GM21360 (cell line): Measurements from ENCODE around the gene FXYD6.

ENCODE experiments used
- ATAC-seq: cut with Tn5 transposase; IDR thresholded peaks from one replicate; pipeline ENCODE4 v1.9.1; 2021; ENCODE audit warnings: mild to moderate bottlenecking, moderate library complexity; ENCODE audit not compliant: unreplicated experiment

The FXYD6 gene

DNA sequence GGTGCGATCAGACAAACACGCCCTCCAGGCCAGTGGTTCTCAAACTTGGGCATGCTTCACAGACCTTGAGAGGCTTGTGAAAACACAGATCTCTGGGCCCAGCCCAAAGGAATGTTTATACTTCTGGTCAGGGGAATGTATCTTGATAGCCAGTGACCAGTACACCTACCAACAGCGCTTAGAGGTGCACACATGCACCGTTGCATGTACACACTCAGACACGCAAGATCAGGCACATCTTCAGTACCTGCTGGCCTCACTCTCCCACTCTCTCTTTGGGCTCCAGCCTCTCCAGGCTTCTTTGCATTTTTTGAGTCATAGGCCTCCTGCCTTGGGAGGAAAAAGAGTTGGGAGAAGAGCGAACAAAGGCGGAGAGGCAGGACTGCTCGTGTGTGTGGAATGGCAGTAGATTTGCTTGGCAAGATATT lies 11.7 kb upstream of the FXYD6 start:
- no peak for ATAC-seq

DNA sequence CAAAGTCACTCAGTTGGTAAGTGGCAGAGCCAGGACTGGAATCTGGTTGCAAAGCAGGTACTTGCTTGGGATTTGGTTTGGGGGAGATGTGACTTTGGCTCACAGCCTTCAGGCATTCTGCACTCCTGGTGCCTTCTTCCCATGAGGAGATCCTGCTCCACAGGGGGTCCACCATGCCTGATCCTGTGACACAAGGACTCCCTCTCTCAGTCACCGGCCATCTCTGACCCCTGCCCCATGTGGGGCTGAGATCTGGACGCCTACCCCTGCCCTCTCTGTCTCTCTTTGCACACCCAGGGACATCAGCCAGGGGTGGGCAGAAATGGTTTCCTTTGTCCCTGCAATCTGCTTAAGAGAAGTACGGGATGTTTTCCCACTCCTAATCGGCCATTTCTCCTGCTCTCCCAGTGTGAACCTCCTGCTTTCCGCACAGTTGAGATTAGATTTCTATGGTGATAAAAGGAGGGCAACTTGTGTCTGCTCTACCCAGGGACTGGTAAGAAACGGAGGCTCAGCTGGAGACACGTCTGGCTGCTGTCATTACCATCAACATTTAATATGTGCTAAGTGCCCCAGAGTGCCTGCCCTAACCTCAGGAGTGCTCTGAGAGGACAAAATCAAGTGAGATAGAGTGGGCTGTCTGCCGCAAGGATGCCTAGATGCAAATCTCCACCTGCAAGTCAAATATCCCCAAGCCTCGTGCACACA lies 11.1 kb upstream of the FXYD6 start:
- no peak for ATAC-seq

DNA sequence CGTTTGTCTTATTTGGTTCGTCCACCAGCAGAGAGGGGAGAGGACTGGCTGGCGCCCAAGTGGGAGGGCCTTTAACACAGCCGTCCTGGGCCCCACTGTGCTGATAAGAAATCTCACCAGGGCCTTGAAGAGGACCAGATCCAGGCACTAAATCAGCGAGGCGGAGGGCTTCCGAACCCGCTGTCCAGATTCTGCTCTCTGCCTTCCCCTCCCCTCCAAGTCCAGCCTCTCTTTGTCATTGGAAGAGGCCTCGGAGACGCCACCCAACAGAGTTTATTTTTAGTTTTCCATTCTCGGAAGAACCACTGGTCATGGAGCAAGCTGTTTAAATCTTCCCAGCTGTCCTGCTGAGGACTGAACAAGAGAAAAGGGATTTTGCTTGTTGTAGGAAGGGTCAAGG lies 9.3 kb upstream of the FXYD6 start:
- ATAC-seq, result no peak

DNA sequence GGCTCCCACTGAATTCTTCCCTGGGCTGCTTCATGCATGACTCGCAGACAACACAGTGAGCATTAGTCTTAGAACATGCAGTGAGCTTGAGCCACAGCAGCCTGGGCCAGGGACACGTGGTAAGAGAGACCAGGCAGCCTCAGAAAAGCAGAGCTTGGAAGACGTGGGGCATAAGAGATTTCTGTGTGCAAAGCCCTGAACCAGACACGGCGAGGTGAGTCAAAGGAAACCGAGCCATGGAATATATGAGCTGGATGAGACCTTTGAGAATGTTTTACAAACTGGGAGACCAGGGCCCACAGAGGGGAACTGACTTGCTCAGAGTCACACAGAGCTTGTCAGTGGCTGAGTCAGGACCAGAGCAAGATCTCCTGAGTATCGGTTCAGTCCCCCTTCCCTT lies 8.5 kb upstream of the FXYD6 start:
- ATAC-seq, result no peak

DNA sequence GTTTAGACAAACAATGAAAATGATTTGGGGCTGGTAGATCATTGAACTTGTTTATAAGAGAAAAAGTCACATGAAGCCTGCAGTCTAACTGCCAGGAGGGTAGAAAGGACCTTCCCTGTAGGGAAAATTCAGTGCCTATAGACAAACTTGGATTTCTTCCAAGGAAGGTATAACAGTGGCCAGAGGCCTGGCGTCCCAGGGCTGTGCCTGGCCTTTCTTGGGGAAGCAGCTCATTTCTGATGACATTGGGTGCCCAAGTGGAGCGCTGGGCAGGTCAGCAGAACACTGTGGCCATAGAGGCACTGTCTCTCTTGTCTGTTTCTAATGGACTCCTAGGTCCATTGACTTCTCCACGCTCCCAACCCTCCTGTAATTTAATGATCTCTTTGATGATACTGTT lies 6.6 kb upstream of the FXYD6 start:
- ATAC-seq, result no peak

DNA sequence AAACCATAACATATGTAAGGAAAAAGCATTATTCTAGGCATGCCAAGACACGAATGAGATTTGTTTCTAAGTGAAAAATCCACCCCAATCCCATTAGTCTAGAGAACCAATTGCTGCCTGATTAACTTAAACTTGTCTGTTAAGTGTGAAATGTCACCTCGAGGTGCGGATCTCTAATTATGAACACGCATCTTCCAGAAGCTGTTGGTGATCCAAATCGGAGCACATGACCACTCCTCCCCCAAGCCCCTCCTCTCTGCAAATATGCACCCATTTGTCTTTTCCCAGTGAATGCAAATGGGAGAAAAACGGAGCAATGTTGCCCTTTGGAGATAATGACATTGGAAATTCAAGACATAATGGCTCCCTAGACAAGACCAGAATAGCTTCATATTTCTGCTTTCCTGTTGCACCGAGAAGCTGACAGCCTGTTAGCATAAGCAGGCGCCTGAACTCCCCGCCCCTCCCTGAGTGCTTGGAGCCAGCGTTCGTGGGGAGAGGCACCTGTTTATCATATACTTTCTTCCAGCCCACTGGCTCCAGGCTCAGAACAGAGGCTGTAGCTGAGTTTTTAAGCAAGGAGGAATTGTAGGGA lies 6.0 kb upstream of the FXYD6 start:
- ATAC-seq, result no peak

DNA sequence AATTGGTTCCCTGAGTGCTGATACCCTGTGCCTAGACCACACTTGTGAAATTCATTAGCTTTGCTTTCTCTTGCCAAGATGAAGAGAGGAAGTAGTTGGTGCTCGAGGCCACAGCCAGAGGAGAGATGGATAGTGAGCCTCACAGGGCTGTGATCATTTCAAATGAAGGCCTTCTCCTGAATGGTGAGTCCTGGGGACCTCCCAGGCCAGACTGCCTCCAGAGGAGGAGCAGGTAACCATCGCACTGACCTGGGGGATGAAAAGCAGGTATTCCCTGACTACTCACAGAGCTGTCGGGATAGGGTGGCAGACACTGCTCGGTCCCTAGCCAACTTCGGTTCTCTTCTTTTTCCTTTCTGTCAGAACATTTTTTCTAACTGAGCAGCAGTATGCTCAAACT lies 4.8 kb upstream of the FXYD6 start:
- no peak for ATAC-seq

DNA sequence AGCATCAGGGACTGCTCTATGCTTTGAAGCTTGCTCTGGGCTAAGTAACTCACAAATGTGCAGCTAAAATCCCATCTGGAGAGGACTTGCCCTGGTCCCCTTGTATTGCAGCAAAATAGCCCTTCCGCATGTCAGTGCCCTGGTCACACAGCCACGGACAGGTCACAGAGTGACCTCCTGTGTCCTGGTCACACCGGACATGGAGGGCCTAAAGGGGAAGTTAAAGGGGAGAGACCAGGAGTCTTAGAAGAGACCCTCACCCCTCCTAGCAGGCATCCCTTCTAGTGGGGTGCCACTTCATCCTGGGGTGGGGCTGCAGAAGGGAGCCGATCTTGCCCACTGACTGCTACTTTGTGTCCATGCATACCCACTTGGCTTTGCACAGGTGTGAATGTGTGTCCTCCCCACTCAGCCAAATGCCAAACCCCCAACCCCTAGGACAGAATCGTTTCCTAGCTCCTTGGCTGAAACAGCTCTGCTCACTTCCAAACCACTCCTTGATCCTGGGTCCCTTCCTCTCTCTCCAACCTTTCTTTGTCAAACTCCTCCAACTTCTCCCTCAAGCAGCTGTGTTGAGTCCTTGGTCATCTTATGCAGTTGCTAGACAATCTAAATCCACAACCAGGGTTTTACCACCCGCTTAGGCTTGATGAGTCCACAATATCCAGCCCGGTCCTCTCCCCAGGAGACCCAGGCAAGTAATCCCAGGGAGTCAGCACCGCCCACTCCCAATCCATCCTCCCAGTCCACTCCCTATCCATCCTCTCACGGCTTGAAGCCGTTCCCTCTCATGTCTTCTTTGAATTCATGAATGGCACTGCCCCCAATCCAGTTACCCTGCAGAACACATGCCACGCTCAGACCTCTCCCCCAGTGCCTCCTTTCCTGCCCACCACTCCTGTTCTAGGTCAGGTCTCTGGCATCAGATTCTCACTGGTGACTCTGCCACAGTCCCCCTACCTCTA lies 3.3 kb upstream of the FXYD6 start:
- no peak for ATAC-seq

DNA sequence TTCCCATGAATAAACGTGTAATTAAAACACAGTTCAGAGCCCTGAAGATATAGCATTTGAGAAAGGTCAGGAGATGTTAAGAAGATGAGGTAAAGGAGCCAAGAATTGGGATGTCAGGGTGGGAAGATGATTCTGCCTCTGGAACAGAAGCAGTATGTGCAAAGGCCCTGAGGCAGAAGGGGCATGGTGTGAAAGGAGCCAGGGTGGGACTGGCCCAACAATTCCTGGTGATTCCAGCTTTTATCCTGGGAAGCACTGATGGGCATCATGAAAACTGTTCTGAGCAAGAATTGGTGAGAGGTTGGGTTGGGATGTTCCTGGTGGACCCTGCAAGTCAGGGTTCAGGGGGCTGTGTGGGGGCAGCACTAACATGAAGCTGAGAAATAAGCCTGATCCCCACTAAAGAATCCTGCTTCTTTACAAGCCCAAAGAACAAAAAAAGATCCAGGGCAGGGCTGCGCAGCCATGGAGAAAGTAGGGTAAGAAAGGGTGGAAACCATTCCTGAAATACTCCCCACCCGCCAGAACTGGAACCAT lies 2.5 kb upstream of the FXYD6 start:
- no peak for ATAC-seq

DNA sequence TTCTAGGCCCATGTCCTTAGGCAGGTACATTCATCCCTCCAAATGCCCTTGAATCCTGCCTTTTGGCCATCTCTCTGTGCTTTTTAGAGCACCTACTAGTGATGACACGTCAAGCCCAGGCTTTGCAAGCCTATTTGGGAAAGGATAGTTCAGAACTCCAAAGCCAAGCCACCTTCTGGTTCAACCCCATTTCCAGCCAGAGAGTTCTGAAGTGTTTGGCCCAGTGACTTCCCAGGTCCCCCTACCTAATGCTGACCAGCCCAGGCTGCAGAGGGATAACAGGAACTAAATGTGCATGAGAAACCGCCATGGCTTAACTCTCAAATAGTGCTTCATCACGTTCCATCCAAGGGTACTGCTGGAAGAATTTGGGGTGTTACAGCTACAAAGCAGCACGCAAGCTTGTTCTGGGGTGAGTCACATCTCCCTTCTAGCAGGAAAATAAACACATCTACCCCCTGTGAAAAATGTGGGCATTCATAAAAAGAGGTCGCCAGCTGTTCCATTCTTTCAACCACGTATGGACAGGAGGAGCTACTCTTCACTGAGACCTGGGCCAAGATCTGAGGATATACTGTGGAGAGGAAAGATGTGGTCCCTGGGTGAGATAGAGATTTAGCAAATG lies 2.0 kb upstream of the FXYD6 start:
- no peak for ATAC-seq

DNA sequence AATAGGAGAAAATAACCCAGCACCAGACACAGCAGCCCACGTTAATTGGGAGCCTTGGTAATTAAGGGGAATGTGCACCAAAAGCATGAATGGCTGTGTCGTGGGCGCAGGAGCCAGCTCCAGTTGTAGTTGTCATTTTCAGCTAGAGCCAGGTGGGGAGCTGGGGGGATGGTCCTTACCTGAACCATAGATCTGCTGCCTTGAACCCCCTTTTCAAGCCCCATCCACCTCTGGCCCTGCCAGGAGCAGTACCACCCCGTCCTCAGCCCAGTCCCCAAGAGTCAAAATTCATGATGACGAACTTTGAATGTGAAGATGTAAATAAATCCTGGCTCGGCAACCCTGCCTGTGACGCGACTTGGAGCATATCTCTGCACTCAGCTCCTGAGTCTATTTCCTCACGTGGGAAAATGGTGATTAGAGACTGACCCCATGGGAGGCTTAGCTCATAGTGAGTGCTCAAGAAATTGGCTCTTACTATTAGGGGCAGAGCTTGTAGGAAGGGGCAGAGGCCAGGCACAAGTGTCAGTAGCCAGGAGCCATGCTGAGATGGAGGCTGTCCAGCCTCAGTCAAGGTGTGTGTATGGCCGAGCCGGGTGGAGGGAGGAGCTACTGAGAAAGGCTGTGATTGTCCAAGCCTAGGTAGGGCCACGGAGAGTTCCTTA lies 794 bp upstream of the FXYD6 start:
- ATAC-seq, result no peak

DNA sequence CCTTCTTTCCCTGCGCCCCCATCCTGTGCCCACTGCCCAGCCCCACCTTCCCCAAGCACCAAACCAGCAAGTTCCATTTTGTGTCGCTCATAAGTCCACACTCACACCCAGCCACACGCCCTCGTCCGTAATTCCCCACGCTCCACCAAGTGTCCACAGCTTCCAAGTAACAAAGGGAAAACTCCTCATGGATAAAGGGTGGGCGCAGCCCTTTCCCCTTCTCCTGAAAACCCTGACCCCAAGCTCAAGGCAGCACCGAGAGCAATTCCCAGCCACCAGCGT lies 458 bp downstream of the FXYD6 start:
- no peak for ATAC-seq

DNA sequence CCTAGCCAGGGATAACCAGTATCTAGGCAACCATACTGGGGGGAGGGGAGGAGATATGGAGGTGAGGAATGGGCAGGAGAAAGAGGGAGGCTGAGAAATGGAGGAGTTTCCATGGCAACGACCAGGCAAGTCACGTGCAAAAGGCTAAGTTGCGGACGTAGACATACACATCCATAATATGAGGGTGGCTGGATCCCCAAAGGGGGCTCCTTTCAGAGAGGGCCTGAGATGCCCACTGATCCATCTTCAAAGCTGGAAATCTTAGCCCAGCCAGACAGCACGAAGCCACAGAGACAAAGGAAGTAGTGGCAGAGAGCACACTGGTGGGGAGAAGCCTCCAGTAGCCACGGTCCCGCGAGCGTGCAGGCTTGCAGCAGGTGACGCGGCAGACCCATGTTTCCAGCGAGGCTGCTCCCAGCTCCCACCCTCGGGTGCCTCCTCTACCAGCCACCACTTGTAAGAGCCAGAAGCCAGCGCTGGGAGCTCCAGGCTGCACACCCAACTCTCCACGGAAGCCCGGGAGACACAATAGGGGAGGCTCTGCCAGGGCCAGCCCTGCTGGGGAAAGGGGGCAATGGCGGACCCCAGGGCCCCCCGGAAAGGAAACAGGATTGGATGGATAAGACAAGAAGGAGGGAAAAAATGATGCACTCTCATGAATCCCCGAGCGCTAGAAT lies 938 bp downstream of the FXYD6 start:
- ATAC-seq, result no peak

DNA sequence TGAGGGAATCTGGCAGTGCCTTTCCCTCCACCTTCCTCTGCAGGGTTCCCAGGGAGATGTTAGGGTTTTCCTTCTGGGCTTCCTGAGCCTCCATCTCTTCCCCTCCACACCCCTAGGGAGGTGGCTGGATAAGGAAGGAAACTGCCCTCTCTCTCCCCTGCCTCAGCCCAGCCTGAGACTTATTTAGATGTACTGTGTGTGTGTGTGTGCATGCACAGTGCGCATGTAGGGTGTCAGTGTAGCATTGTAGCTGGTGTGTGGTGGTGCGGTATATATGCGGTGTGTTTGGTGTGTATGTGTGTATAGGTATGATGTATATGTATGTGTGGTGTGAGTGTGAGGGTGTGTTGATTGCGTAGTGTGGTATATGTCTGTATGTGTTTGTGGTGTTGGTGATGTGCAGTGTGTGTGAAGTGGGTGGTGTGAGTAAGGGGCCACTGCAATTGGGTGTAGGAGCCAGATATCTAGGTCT lies 1.5 kb downstream of the FXYD6 start:
- no peak for ATAC-seq

DNA sequence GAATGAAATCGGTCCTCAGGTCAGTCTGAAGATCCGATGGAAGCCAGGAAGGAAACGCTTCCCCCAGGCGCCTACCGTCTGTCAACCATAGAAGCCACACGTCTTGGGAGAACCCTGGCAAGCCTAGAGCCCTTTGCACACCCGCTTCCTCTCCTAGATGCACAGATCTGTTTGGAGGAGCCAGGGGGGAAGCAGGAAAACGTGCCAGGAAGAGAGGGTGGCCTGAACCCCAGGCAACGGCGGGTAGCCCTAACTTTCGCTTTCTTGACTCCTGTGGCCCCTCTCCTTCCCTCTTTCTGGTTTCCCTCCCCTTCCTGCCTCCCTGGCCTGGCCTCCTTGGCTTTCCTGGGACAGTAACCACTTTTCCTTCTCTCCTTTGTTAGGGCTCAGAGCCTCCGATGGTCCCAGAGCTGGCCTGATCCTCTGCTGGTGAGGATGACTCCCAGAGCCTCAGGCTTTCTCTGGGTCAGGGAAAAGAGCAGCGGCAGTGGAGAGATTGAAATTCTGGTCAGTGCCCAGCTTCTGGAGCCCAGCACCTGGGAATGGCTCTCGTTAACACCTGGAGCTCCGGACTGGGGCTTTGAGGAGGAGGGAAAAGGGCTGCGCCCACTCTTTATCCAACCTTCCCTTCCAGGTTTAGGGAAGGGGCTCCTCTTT lies 2.1 kb downstream of the FXYD6 start:
- no peak for ATAC-seq

DNA sequence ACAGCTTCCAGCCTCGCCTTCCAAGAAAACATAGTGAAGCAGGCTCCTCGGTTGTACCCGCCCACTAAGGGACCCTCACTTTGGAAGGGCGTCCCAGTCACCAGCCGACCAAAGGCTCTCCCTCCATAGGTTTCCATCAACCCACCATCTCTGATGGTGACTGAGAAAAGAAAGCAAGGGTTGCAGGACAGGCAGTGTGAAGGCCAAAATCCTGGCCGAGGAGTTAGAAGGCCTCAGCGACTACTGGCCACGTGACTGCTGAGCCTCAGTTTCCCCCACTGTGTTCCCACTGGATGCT lies 2.7 kb downstream of the FXYD6 start:
- no peak for ATAC-seq

DNA sequence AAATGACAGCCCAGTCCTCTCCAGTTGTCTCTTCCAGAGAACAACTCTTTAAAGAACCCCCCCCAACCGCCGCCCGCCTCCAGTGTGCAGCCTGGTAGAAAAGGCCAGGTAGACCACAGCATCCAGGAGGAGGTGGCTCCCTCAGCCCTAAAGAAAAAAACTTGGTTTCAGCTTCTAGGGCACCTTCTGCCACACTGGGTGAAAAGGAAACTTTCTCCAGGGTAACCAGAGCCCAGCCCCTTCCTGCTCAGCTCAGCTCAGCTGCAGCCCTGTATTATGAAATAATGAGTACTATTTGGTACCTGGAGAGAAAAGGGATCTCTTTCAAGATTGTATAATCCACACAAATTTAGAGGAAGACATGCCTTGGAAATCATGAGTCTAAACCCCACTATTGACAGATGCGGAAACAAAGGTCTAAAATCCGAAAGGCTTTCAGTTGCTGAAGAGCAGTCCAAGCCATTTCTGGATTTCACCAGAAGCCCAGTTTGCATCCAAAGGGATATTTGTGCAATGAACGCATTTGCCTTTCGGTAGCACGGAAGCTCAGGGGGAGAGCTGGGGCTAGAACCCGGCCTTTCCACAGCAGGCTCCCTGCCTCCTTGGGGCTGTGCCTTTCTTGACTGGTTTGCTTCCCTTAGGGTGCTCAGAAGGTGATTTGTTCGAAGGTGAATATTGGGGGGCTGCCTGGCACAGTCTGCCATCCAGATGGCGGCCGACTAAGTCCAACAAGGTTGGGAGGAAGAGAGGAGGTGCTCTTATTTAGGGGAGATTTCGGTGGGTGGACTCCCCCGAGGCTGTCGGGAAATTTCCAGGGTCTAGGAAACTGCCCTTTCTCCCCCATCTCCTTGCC lies 3.3 kb downstream of the FXYD6 start:
- no peak for ATAC-seq

DNA sequence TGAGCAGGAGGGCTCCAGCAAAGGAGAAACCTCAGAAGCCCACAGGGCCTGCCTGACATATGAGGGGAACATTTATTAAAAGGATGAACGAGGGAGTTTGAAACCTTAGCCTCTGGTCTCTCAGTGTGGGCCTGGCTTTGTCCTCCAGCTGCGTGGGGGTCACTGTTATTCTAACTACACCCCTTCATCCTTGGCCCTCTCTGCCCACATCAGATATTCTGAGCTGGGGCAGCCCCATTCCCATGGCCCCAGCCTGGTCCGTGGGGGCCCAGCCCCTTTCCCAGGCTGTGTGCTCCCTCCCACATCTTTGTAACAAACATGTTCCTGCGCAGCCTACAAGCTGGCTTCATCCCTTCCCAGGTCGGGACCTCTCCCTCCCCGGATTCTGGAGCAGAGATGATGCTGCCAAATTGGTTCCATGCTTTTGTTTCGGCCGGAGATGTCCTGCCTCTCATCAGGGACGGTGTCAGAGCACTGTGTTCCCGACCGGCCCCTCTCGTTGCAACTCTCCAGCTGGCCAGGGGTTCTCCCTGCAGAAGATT lies 4.0 kb downstream of the FXYD6 start:
- ATAC-seq, result no peak

DNA sequence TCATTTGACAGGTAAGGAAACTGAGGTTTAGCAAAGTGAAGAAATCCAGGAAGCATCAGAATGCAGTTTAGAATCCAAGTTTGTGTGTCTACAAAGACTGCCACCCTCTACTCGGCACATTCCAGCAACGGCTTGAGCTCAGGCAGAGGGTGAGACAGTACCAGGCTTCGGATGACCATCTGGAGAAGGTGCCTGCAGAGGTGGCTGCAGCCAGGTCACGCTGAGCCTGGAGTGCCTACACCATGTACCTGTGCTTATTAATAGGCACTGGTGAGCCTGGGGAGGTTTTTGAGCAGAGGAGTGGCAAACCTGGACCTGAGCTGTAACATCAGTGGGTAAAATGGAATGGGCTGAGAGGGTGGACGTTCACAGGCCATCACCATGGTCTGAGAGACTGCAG lies 4.7 kb downstream of the FXYD6 start:
- no peak for ATAC-seq
